VCaP (cell line): ENCODE data around the gene ZNF546.
"Not testable (repeated sequence)": the region's sequence is repeated elsewhere in the genome, so short reads cannot be mapped to it uniquely, and the experiment has no call there.

Source experiments
- H3K27ac ChIP-seq: fragments of 450-650 bp; 2 replicates; pipeline ENCODE4 v1.5.1; 2017
- CTCF ChIP-seq: fragments of 450-650 bp; conservative IDR thresholded peaks from 2 replicates; pipeline ENCODE4 v1.5.1; 2017; ENCODE audit warnings: mild to moderate bottlenecking, moderate library complexity

Gene ZNF546

GRCh38 chr19:40035996-40036395, 39.1 kb downstream of the ZNF546 start:
- H3K27ac ChIP-seq = no peak overlapping the region
- no peak for TF ChIP-seq CTCF

GRCh38 chr19:40038047-40038446, 41.2 kb downstream of the ZNF546 start:
- H3K27ac ChIP-seq = not testable (repeated sequence)

DNA sequence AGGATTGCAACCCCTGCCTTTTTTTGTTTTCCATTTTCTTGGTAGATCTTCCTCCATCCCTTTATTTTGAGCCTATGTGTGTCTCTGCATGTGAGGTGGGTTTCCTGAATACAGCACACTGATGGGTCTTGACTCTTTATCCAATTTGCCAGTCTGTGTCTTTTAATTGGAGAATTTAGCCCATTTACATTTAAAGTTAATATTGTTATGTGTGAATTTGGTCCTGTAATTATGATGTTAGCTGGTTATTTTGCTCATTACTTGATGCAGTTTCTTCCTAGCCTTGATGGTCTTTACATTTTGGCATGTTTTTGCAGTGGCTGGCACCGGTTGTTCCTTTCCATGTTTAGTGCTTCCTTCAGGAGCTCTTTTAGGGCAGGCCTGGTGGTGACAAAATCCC, 44.9 kb downstream of the ZNF546 start:
- not testable (repeated sequence) for H3K27ac ChIP-seq

GRCh38 chr19:40053491-40053890, 56.6 kb downstream of the ZNF546 start:
- no peak for TF ChIP-seq CTCF
- no peak overlapping the region for H3K27ac ChIP-seq

DNA sequence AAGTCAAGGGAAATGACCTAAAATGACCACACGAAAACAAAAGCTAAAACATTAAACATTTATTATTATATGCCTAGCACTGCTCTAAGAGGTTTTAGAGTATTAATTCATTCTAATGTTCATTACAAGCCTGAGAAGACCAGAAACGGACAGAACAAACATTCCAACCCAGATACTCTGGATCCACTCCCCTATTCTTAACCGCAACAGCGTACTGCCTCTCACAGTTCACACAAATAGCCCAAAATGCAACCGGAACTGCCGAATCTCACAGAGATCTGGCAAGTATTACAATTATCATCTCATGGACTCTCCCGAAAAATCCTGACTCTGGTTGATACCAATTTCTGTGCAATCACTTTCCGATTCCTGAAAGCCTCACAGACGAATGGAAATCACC, 57.8 kb downstream of the ZNF546 start:
- no peak overlapping the region for H3K27ac ChIP-seq
- no peak for TF ChIP-seq CTCF

DNA sequence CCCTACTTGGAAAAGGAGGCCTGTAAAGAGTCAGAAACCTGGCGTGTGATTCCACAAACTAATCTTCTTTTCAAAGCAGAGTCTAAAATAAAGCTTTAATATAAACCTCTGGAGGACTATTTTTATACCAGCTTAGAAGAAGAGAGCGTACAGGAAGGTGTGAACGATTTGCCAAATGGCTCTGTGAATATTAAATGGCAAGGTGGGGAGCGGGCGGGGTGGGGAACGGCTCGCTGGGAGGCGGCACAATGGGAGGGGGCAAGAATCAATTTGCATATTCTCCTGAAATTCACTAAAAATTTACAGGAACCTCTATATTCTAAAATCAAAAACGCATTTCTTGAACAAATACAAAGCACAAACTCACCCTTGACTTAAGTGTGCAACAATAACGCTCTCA, 58.2 kb downstream of the ZNF546 start:
- TF ChIP-seq CTCF = no peak
- H3K27ac ChIP-seq = peak overlapping the region; percentile 67

- peak within 1 kb of the TSS; percentile 67 for H3K27ac ChIP-seq
These were observed 59.1 kb downstream of the ZNF546 start, which contains the start of gene ZNF780B for GRCh38 chr19:40055832-40056504. ZNF780B (minus strand) TSS chr19:40056231; CDS start chr19:40050332, 5,899 bp downstream.

DNA sequence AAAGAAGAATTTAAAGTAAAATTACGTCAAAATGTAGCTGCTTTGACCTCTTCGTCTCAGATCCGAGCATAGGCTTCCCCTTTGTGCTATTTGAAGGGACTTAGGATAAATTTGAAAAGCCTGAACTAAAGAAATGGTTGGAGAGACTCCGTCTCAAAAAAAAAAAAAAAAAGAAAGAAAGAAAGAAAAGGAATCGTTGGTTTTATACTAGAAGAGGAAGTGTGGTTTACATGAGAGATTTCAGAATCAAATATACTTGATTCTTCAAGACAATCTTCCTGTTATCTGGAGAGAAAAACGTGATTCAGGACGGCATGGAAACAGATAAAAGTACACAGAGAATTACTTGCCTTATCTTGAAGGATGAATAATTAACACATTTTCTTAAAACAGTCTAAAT, 59.6 kb downstream of the ZNF546 start:
- peak overlapping the region; percentile 67 for H3K27ac ChIP-seq
- no peak for TF ChIP-seq CTCF

More at GRCh38 chr19:40055832-40056504, 59.1 kb downstream of the ZNF546 start, which contains the start of gene ZNF780B:
- TF ChIP-seq CTCF = no peak
